GM21529 (cell line): ENCODE data around the gene CREBBP.

ENCODE experiments used
- ATAC-seq: cut with Tn5 transposase; IDR thresholded peaks from one replicate; pipeline ENCODE4 v1.9.1; 2021; ENCODE audit not compliant: unreplicated experiment

Gene CREBBP

DNA sequence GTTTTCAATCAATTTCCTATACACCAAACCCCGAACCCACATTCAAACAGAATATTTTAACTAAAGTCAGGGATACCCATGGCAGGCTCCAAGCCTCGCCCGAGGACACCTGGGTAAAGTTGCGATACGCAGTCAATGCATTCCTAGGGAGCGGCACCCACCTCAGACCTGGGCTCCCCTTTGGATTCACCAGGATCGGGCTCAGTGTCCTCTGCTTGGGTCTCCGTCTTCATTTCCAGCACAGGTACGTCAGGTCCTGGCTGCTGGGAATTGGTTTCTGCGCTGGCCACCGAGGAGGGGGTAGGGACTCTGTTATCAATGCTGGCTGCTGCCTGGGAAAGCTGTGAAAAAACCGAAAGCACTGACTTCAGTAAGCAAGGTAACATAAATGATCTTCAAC, 111.5 kb downstream of the CREBBP start:
- ATAC-seq: no peak

DNA sequence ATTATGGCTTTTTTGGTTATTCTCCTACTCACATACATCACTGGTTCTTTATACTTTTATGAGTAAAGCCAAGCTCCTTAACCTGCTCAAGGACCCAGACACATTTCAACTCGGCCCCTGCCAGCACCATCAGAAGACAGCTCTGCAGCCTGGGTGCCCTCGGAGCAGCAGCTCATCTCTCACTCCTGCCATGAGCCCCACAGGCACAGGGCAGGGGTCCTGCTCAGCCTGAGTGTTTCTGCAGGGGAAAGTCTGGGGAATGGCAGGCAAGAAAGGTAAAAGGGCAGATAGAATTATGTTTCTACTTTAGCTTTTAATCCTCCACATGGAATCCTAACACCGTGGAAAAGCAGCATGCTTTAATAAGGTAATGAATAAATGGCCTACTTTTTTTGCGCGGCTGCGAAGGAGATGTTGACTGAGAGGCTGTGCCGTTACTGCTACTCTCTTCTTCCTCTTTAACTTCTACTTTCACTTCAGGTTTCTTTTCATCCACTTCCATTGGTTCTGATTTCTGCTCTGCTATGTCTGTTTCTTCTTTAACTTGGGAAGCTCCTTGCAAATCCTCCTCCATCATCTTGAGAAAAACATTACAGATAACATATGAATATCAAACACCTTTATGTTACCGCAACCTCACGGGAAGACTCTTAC, 113.1 kb downstream of the CREBBP start:
- ATAC-seq: no peak

GRCh38 chr16:3766177-3766576, 114.3 kb downstream of the CREBBP start:
- no peak for ATAC-seq

- ATAC-seq: no peak
Measured at GRCh38 chr16:3764409-3764808, 116.1 kb downstream of the CREBBP start.

- ATAC-seq: no peak
Measured at GRCh38 chr16:3762107-3762750, 118.3 kb downstream of the CREBBP start.

DNA sequence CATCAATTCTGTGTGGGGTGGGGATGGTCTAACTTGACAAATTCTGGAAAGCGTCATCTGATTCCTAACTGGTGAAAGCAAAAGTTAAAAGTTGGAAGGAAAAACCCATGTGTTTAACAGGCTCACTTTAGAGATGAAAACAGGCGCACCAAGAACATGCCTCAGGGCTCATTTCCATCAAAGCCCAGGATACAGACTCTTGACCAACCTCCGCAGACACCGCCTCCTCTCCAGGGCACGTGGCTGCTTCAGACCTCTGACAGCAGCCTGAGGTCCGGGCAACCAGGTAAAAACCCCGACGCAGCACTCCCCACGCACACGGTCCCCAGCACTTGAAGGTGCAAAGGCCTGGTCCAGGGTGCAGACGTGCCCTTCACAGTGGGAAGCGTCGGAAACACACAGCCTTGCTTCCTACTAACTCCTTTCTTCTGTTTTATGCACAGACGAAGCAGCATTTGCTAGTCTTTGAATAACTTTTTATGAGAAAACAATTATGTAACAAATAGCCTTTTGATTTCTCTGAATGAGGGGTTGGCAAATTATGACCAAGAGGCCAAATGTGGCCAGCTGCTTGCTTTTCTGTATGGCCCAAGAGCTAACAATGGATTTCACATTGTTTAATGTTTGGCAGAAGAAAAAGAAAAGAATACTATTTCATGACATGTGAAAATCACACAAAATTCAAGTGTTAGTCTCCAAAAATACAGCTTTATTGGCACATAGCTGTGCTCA, 119.0 kb downstream of the CREBBP start:
- ATAC-seq: no peak

- ATAC-seq: no peak
Measured at GRCh38 chr16:3760518-3760917, 120.0 kb downstream of the CREBBP start.

GRCh38 chr16:3759736-3760135, 120.8 kb downstream of the CREBBP start:
- no peak for ATAC-seq

DNA sequence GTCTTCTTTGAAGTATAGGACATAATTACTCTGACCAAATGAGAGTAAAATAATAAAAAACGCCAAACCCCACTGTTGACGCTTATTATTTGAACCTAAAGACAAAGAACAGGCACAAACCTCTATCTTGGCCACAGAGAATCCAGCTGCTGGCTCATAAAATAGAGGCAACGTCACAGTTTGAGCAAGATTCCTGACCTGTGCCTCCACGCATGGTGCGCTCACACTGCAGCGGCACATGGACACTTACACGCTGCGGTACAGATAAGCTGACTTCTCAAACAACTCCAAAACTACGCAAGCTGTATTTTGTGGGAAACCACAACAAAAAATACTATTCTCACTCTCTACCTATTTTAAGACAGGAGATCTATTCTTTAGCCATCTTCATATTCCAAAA, 124.4 kb downstream of the CREBBP start:
- ATAC-seq: no peak

- ATAC-seq: no peak
Measured at GRCh38 chr16:3755249-3755648, 125.3 kb downstream of the CREBBP start.

- ATAC-seq: no peak
Measured at GRCh38 chr16:3754772-3755171, 125.7 kb downstream of the CREBBP start.

- no peak for ATAC-seq
Measured at GRCh38 chr16:3754081-3754703, 126.3 kb downstream of the CREBBP start.

GRCh38 chr16:3752984-3753383, 127.5 kb downstream of the CREBBP start:
- no peak for ATAC-seq

DNA sequence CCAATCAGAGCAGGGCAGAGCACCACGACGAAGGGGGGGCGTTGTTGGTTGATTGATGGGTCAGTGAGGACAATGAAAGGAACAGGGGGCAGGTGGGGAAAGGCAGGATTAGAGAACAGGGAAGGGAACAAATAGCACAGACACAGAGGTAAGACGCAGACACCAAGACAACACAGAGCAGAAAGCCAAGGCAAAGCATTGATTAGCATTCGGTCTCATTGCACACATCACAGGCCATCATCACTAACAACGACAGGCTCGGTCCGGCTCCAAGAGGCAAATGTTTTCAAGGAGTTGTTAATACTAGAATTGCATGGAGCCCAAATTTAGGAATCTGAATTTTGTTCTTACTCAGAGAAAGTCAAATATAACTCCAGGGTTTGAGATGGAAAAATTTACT, 128.6 kb downstream of the CREBBP start:
- no peak for ATAC-seq

DNA sequence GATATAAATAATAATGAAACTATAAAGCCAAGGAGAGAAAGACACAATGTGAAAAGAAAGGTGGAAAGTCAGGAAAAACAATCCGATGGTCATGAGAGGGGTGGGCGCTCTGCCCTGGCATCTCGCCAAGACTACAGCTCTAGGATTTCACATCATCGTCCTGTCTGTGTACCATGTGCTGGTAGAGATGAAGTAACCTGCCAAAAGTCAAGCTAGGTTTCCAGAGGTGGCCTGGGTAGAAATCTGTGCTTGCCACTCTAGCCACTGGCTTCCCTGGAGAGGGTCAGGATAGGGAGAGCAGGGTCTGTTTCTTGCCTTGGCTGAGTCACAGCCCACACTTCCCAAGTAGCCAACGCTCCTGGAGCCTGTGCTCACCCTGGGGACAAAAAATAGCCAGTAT, 132.2 kb downstream of the CREBBP start:
- ATAC-seq: no peak

DNA sequence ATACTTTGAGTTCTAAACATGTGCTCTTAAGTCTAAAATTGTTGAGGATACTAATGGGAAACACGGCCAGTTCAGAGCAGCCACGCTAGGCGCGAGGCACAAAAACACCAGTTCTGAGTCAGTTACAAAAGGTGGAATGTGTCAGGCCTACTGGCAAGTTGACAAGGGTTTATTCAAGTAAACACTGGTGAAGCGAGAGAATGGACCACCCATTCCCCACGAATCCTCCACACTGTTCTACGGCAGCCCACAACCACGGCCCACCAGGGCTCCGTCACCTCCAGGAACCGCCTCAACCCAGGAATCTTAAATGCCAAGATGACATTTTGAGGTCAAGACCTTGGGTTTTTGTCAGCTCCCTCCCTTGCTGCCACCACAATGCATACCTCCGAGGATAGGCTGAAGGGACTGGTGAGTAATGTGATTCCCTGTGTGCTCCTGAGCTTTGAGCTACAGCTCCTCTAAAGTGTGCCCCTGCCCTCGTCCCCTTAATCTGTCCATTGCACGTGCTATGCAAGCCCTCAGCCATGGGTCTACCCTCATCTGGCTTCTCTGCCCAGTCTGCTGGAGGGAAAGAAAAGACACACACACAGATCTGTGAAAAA, 134.7 kb downstream of the CREBBP start:
- no peak for ATAC-seq

DNA sequence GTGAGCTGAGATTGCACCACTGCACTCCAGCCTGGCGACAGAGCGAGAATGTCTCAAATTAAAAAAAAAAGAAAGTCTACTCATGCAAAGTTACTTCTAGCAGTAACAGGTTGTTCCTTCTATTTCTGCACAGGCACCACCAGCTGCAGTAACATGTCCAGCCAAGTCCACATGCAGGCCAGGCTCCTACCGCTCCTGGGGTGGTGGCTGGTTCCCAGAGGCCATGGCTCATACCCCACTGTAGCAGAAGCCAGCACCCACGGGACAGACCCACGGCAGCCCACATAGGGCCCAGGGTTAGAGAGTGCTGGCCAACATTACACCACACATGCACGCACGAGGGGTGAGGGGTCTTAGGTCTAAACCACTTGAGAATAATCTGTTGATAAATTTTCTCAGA, 136.5 kb downstream of the CREBBP start:
- ATAC-seq: no peak

- no peak for ATAC-seq
Measured at GRCh38 chr16:3740934-3741333, 139.6 kb downstream of the CREBBP start.

- no peak for ATAC-seq
Measured at GRCh38 chr16:3740186-3740585, 140.3 kb downstream of the CREBBP start.

DNA sequence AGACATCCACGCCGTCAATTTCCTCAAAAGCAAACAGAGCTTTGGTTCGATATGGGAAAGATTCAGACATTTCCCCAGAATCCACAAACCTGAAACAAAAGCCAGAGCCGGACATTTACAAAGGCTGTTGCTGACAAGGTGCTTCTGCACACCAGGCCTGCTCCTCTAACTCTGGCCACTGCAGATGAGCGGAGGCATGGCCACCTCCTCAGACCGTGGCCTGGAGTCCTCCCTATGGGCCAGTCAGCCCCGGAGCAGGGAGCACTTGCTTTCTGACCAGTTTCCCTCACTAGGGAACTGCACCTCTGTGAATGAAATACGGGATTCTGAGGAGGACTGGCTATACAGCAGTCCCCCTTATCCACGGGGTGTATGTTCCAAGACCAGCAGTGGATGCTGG, 140.9 kb downstream of the CREBBP start:
- no peak for ATAC-seq

DNA sequence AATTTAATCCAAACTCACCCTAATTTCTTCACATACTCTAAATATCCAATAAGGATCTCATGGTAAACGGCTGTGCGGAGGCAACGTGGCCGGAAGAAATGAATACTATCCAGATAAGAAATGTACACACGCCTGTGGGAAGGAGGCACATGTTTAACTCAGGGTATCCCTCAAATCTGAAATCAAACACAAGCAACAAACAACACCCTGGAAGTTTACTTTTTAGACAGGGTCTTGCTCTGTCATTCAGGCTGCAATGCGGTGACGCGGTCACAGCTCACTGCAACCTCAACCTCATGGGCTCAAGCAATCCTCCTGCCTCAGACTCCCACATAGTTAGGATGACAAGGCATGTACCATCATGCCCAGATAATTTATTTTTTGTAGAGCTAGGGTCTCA, 142.0 kb downstream of the CREBBP start:
- ATAC-seq: no peak
